Neural progenitor cell (in vitro differentiated cells): ENCODE results near the gene URI1. TPM values are rescaled to one million over a fixed set of nuclear protein-coding genes. Genes with fewer than 3 reads are reported as not detected.

Experiments
- DNase-seq: peaks from one replicate; pipeline ENCODE4 v3.0.0-alpha.2; 2016; ENCODE audit warnings: low spot score
- H2AFZ ChIP-seq: fragments of 200-600 bp; sonication (generic); replicated peaks from 2 replicates; pipeline ENCODE4 v1.6.1; 2016; ENCODE audit warnings: antibody characterized with exemption
- H3F3A ChIP-seq: fragments of 200-600 bp; sonication (generic); 2 replicates; pipeline ENCODE4 v1.6.1; 2016; ENCODE audit warnings: antibody characterized with exemption, low read depth
- H3K27ac ChIP-seq: fragments of 200-600 bp; sonication (generic); 2 replicates; pipeline ENCODE4 v1.5.1; 2016; ENCODE audit warnings: mild to moderate bottlenecking
- H3K27me3 ChIP-seq: fragments of 200-600 bp; sonication (generic); 2 replicates; pipeline ENCODE4 v1.6.1; 2016; ENCODE audit warnings: mild to moderate bottlenecking, moderate library complexity
- H3K36me3 ChIP-seq: fragments of 200-600 bp; sonication (generic); 2 replicates; pipeline ENCODE4 v1.5.1; 2016
- H3K4me1 ChIP-seq: fragments of 200-600 bp; sonication (generic); 2 replicates; pipeline ENCODE4 v1.6.1; 2016; ENCODE audit warnings: mixed run types
- H3K4me2 ChIP-seq: fragments of 200-600 bp; sonication (generic); 2 replicates; pipeline ENCODE4 v1.6.1; 2016
- H3K4me3 ChIP-seq: fragments of 200-600 bp; sonication (generic); 2 replicates; pipeline ENCODE4 v1.5.1; 2016
- H3K79me2 ChIP-seq: fragments of 200-600 bp; sonication (generic); 2 replicates; pipeline ENCODE4 v1.6.1; 2016; ENCODE audit warnings: low read depth
- H3K9ac ChIP-seq: fragments of 200-600 bp; sonication (generic); 2 replicates; pipeline ENCODE4 v1.6.1; 2016
- H3K9me3 ChIP-seq: fragments of 200-600 bp; sonication (generic); 2 replicates; pipeline ENCODE4 v1.5.1; 2016; ENCODE audit warnings: low read depth
- H4K20me1 ChIP-seq: fragments of 200-600 bp; sonication (generic); 2 replicates; pipeline ENCODE4 v1.6.1; 2016; ENCODE audit warnings: low read depth
- H3K27ac Mint-ChIP-seq: 3 replicates; pipeline ENCODE4 v1.8.0; 2021; ENCODE audit warnings: mixed read lengths
- H3K27me3 Mint-ChIP-seq: 2 replicates; pipeline ENCODE4 v1.8.0; 2022; ENCODE audit warnings: low read depth, mild to moderate bottlenecking, inconsistent platforms, moderate library complexity, mixed read lengths; ENCODE audit not compliant: insufficient read depth
- H3K36me3 Mint-ChIP-seq: 3 replicates; pipeline ENCODE4 v1.8.0; 2021; ENCODE audit warnings: mixed read lengths
- H3K4me1 Mint-ChIP-seq: 3 replicates; pipeline ENCODE4 v1.8.0; 2021; ENCODE audit warnings: mixed read lengths
- H3K4me3 Mint-ChIP-seq: 3 replicates; pipeline ENCODE4 v1.8.0; 2021; ENCODE audit warnings: mild to moderate bottlenecking, moderate library complexity, mixed read lengths
- H3K9me3 Mint-ChIP-seq: 3 replicates; pipeline ENCODE4 v1.8.0; 2020; ENCODE audit warnings: mixed read lengths
- EZH2 ChIP-seq: fragments of 200-600 bp; sonication (generic); IDR thresholded peaks from 2 replicates; pipeline ENCODE4 v1.6.1; 2017; ENCODE audit warnings: antibody characterized with exemption, mild to moderate bottlenecking, moderate library complexity
- EZH2phosphoT487 ChIP-seq: fragments of 200-600 bp; sonication (generic); IDR thresholded peaks from 2 replicates; pipeline ENCODE4 v1.6.1; 2017; ENCODE audit warnings: antibody characterized with exemption
- total RNA-seq: library from RNA; depleted of rRNA; stranded (reverse); fragments of >200 nt; gene quantifications from 2 replicates; pipeline ENCODE4 v1.2.3, GENCODE V29; 2015; ENCODE audit warnings: low replicate concordance
- TF ChIP-seq, protein P1 (sequence below): fragments of 200-600 bp; sonication (generic); IDR thresholded peaks from 2 replicates; pipeline ENCODE4 v1.5.1; 2017; ENCODE audit warnings: antibody characterized with exemption, mild to moderate bottlenecking

Gene URI1
- total RNA-seq, 1 donor from 2014 or later = 94.7 TPM

DNA sequence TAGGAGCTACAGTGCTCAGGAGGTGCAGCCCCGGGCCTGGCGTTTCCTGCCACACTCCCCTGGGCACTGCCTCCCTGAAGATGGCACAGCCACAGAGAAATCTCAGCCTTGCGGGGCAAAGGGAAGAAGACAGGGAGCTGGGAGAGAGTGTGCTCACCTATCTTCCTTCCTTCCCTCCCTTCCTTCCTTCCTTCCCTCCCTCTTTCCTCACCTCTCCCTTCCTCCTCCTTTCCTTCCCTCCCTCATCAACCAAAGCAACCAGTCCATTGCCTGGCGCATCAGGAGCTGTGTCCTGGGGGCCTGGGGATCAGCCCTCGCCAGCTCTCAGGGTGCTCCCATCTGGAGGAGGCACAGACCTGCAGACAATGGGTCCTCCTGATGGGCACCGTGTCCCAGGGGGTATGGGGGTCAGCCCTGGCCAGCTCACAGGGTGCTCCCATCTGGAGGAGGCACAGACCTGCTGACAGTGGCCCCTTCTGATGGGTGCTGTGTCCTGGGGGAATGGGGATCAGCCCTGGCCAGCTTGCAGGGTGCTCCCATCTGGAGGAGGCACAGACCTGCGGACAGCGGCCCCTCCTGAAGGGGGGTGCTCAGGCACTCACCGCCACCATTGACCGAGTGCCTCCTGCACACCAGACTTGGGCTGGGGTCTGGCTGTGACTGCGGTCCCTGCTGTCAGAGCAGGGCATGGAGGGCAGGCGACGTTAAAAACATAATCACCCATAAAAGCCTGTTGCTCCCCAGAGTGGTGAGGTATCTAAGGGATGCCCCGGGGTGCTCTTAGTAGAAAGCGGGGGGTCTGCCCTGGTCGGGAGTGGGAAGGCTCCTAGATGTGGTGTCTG lies 120.2 kb downstream of the URI1 start:
- no peaks in the 10 kb centered on the region for H3K27me3 ChIP-seq
- no peak overlapping the region for H3K4me2 ChIP-seq
- no peak overlapping the region for H2AFZ ChIP-seq
- no peaks in the 10 kb centered on the region for H3K36me3 ChIP-seq
- H3F3A ChIP-seq = no peaks in the 10 kb centered on the region
- TF ChIP-seq EZH2phosphoT487 (no peak), EZH2 (no peak)
- TF ChIP-seq, protein P1, sequence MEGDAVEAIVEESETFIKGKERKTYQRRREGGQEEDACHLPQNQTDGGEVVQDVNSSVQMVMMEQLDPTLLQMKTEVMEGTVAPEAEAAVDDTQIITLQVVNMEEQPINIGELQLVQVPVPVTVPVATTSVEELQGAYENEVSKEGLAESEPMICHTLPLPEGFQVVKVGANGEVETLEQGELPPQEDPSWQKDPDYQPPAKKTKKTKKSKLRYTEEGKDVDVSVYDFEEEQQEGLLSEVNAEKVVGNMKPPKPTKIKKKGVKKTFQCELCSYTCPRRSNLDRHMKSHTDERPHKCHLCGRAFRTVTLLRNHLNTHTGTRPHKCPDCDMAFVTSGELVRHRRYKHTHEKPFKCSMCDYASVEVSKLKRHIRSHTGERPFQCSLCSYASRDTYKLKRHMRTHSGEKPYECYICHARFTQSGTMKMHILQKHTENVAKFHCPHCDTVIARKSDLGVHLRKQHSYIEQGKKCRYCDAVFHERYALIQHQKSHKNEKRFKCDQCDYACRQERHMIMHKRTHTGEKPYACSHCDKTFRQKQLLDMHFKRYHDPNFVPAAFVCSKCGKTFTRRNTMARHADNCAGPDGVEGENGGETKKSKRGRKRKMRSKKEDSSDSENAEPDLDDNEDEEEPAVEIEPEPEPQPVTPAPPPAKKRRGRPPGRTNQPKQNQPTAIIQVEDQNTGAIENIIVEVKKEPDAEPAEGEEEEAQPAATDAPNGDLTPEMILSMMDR = no peak
- Mint-ChIP-seq H3K36me3 (no peaks in the 10 kb centered on the region), H3K9me3 (peaks cover 10% of the 10 kb centered on the region), H3K4me1 (peaks cover 7% of the 10 kb centered on the region), H3K27me3 (peaks cover 11% of the 10 kb centered on the region), H3K27ac (no peak overlapping the region), H3K4me3 (no peak overlapping the region)
- no peak overlapping the region for H3K27ac ChIP-seq
- H3K79me2 ChIP-seq = no peaks in the 10 kb centered on the region
- H3K4me1 ChIP-seq = peaks cover 18% of the 10 kb centered on the region
- H3K9ac ChIP-seq = no peak overlapping the region
- H3K4me3 ChIP-seq = no peak overlapping the region
- DNase-seq = no peak
- no peaks in the 10 kb centered on the region for H4K20me1 ChIP-seq
- H3K9me3 ChIP-seq = no peaks in the 10 kb centered on the region

DNA sequence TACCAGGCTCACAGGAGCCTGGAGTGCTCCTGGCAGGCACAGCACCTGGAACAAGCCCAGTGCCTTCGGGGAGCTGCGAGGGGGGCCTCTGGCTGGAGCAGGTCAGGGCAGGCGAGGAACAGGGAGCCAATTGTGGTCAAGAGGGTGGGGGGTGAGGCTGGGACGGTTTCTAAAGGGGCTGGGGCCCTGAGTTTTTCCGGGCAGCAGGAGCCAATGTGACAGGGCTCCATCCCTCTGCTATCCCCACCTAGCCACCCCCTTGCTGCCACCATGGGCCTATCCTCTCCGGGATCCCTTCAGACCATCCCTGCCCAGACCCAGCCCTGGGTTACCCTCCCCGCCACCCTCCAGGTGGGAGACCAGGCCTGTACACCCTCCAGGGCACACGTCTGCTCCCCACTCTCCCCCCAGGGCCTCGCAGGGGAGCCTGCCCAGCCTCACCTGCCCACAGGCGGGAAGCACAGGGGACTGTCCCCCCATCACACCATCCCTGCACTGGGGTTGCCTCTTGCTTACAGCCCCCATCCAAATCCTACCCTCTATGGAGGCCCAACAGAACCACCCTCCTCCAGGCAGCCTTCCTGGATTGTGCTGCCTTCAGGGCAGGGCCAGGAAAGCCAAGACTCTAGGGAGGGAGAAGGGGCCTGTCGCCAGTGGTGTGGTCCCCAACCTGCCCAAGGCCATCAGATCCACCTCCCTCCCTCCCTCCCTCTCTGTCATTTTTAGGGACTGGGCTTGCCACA lies 121.0 kb downstream of the URI1 start:
- peaks cover 6% of the 10 kb centered on the region for H3K9me3 Mint-ChIP-seq
- H3K4me1 Mint-ChIP-seq = peaks cover 7% of the 10 kb centered on the region
- Histone ChIP-seq H3K4me3 (no peak overlapping the region), H3K4me1 (peaks cover 18% of the 10 kb centered on the region), H4K20me1 (no peaks in the 10 kb centered on the region), H3K79me2 (no peaks in the 10 kb centered on the region), H3F3A (no peaks in the 10 kb centered on the region), H3K36me3 (no peaks in the 10 kb centered on the region), H2AFZ (no peak overlapping the region), H3K9ac (no peak overlapping the region), H3K9me3 (no peaks in the 10 kb centered on the region), H3K27ac (no peak overlapping the region), H3K4me2 (no peak overlapping the region), H3K27me3 (no peaks in the 10 kb centered on the region)
- no peaks in the 10 kb centered on the region for H3K36me3 Mint-ChIP-seq
- no peak for DNase-seq
- TF ChIP-seq EZH2 = no peak
- TF ChIP-seq, protein P1 = no peak
- no peak for TF ChIP-seq EZH2phosphoT487
- no peak overlapping the region for H3K27ac Mint-ChIP-seq
- H3K4me3 Mint-ChIP-seq = no peak overlapping the region
- H3K27me3 Mint-ChIP-seq = peaks cover 14% of the 10 kb centered on the region

DNA sequence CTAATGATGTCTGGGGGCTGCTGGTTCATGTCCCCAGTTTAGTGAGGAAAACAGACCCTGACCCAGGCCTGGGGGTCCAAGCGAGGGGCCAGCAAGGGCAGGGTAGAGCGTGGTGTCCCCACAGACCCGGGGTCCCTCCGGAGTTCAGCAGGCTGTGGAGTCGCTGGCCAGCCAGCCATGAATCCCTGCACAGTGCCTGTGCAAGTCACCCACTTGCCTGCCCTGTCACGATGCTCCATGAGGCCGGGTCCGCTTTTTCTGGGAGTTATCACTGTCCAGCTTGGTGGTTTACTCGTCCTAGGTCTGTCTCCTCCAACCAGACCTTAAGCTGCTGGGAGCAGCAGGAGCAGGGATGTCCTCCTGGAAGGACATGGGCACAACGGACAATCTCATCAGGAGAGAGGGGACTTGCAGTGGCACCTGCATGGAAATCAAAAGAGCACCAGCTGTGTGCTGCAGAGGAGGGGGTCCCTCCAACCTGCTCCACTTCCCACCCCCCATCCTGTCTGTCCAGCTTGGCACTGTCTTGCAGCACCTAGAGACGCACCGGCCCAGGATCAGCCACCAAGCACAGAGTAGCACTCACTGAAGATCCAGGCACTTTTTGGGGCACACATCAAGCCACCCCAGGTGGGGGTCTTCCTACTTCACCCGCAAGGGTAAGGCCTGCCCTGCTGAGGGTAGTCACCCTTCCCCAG lies 121.8 kb downstream of the URI1 start:
- Mint-ChIP-seq H3K9me3 (peaks cover 7% of the 10 kb centered on the region), H3K27me3 (peaks cover 19% of the 10 kb centered on the region), H3K4me3 (no peak overlapping the region), H3K27ac (no peak overlapping the region), H3K4me1 (peaks cover 7% of the 10 kb centered on the region), H3K36me3 (no peaks in the 10 kb centered on the region)
- H3K27me3 ChIP-seq = no peaks in the 10 kb centered on the region
- TF ChIP-seq EZH2phosphoT487 = no peak
- TF ChIP-seq, protein P1 = no peak
- DNase-seq = no peak
- H3K9ac ChIP-seq = no peak overlapping the region
- no peaks in the 10 kb centered on the region for H3K9me3 ChIP-seq
- H3K4me3 ChIP-seq = no peak overlapping the region
- no peaks in the 10 kb centered on the region for H4K20me1 ChIP-seq
- H2AFZ ChIP-seq = no peak overlapping the region
- no peaks in the 10 kb centered on the region for H3F3A ChIP-seq
- H3K27ac ChIP-seq = no peak overlapping the region
- H3K4me2 ChIP-seq = no peak overlapping the region
- H3K4me1 ChIP-seq = peaks cover 11% of the 10 kb centered on the region
- no peaks in the 10 kb centered on the region for H3K79me2 ChIP-seq
- H3K36me3 ChIP-seq = no peaks in the 10 kb centered on the region
